ENCODE data around the gene S100G. TPM values are rescaled to one million over a fixed set of nuclear protein-coding genes. Genes with fewer than 3 reads are reported as not detected.
A peak's percentile ranks its signal among the peaks of the same experiment; 100 is the strongest.
"Not testable (repeated sequence)": the region's sequence is repeated elsewhere in the genome, so short reads cannot be mapped to it uniquely, and the experiment has no call there.

The S100G gene, protein sequence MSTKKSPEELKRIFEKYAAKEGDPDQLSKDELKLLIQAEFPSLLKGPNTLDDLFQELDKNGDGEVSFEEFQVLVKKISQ
- not detected for polyA plus RNA-seq (ENCODE audit: insufficient read length)

DNA sequence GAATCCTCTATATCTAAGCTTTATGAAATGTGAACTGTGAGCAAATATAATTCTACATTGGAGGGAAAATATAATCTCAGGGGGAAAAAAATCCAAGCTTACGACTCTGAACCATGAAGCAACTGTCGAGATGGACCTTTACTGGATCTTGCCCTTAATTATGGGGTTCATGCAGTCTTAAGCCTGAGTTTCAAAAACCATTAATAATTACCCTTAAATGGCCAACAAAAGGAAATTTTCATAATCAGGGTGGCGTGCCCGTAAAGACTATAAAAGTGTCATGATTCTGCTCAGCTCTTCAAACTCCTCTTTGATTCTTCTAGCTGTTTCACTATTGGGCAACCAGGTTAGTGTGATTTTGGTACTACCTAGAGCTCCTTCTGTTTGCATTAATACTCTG lies at the start of gene S100G:
Gene S100G, plus strand, starts transcription at position 301 of the 400 bp plus-strand sequence. CDS start 849 bp downstream, outside the sequence.
- DNase-seq, result no peak

DNA sequence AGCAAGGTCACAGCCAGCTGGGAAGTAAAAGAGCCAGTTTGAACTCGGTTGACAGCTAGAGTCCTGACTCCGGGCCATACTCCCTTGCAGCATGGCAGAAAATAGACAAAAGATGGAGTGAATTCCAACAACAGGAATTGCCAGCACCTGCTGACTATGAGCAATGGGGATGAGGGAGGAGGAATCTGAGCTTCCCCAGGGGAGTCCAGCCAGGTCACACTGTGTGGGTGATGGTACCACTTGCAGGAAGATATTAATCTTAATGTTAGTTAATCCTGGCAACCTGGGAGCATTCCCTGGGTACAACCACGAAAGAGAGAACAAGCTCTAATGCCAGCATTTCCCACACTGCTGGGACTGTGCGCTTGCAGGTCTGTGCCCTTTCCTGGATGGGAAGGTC lies 48.1 kb upstream of the S100G start:
- DNase-seq, result no peak

DNA sequence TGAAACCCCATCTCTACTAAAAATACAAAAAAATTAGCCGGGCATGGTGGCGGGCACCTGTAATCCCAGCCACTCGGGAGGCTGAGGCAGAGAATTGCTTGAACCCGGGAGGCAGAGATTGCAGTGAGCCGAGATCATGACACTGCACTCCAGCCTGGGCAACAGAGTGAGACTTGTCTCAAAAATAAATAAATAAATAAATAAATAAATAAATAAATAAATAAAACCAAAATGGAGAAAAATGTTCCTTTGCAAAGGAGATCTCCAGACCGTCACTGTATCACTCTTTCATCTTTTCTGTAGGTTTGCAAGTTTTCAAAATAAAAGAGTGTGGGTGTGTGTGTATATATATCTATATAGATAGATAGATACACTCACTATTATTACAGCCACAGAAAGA lies 46.7 kb upstream of the S100G start:
- not testable (repeated sequence) for DNase-seq

DNA sequence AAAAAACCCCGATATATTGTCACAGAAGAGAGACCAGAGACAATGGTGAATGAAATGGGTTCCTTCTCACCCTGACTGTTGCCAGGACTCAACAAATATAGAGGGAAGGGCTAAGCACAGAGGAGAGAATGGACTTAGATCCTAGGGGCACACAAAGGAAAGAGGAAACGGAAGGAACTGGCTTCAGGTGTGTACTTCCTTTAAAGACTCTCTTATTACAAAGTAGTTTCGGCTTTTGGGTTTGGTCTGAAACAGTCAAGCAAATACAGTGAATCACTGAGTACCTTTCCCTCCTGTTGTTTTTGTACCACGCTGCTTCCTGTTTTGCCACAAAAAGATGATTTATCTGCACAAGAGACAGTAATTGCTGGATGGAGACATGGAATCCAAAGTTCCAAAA lies 46.1 kb upstream of the S100G start:
- peak; percentile 8 for DNase-seq

DNA sequence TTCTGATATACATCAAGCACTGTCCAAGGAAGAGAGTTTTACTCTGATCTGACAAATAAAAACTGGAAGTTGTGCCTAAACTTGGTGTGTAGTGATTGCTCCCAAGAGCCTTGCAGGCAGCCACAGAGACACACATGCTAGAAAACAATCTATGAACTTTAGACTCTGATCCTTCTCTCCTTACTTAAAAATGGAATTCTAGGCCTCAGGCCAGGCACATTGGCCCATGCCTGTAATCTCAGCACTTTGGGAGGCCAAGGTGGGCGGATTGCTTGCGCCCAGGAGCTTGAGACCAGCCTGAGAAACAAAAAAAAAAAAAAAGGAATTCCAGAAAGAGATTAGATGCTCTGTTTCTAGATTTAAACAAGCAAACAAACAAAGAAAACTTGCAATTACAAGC lies 45.6 kb upstream of the S100G start:
- no peak for DNase-seq

DNA sequence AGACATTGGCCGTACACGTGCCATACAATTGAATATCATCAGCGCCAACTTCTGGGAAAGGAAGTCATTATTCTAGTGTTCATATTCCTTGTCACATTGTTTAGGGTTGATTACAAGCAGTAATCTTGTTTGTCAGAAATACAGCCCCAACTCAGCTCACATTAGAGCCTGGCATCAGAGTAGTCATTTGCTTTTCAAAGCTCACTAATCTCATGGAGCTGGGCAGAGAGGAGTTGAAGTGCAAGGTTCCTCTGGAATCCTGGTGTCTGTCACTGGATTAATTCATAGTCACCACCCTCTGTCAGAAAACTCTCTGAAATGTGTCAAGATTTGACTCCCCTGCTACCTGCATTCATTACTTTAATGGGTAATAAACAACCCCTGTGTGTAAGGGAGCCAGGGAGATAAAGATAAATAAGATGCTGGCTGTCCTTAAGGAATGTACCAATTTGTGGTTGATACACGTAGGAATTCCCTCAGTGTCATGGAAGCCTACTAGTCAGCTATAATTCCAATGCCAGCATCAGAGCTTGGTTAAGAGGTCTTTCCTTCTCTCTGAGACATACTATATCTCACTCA lies 43.7 kb upstream of the S100G start:
- no peak for DNase-seq

DNA sequence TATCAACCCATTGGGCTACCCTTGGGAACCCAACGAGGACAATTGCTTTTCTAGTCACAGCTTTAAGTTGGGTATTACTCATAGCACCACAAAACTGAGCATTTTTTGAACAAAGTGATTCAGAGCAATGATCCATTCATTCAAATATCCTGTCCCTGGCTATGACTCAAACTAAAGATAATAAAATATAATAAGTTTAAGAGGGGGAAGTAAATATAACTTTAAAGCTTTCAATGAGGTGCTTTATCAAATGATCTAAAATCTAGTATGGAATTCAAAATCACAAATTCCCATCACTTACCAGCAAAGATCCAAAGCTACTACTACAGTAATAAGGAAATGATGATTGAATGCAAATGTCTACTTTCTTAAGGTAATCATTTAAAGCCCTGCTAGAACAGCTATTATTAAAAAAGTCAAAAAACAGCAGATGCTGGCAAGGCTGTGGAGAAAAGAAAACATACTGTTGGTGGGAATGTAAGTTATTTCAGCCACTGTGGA lies 39.8 kb upstream of the S100G start:
- DNase-seq, result no peak

DNA sequence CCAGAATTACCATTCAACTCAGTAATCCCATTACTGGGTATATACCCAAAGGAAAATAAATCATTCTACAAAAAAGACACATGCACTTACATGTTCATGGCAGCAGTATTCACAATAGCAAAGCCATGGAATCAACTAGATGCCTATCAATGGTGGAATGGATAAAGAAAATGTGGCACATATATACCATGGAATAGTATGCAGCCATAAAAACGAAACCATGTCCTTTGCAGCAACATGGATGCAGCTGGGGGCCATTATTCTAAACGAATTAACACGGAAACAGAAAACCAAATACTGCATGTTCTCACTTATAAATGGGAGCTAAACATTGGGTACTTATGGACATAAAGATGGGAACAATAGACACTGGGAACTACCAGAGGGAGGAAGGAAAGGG lies 39.3 kb upstream of the S100G start:
- DNase-seq, result not testable (repeated sequence)

DNA sequence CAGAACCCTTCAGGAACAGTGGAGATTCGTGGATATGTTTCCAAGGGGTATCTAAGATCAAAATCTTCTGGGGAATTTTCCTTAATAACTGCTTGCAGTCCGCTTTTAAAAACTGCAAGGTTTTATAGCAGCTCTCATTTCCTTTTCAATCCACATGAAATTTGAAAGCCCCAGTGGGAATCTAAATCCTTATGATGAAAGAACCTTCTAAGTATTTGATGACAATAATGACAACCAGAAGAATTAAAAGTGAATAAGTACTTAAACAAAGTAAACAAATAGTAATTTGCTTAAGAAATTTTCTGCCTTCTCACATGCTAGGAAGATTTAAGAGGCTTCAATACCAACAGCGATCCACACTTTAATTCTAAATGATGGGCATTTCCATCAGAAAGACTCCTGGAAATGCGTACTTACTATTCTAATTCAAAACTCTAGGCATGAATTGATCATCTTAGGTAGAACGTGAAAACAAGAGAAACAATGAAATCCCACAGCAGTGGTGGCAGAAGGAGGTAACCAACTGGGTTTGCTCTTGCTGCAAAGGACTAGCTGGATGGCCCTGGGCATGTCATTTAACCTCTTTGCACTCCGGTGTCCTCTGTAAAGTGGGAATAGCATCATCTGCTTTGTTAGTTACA lies 37.6 kb upstream of the S100G start:
- DNase-seq, result no peak

DNA sequence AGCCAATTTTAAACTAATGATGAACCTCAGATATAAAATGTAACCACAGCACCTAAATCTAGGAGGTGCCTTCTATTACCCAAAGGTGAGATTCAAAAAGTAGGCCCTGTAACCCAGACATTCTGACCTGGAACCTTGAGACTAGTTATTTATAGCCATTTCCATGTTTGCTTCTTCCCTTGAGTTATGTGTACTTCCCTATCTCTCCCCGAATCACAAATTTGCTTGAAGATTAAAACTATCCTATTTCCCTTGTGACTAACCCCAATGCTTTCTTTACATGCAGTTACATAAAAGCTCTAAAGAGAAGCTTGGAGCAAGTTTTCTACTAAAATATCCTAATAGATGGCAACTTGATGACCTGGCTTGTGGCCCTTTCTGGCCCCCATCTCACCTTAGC lies 32.6 kb upstream of the S100G start:
- DNase-seq, result no peak

DNA sequence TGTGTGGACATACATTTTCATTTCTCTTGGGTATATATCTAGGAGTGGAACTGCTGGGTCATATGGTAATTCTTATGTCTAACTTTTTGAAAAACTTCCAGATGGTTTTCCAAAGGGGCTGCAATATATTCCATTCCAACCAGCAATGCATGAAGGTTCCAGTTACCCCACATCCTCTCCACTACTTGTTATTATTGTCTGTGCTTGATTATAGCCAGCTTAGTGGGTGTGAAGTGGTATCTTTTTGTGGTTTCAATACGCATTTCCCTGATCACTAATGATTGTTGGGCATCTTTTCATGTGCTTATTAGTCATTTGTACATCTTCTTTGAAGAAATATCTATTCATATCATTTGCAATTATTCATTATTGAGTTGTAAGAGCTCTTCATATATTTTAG lies 31.5 kb upstream of the S100G start:
- DNase-seq, result no peak

DNA sequence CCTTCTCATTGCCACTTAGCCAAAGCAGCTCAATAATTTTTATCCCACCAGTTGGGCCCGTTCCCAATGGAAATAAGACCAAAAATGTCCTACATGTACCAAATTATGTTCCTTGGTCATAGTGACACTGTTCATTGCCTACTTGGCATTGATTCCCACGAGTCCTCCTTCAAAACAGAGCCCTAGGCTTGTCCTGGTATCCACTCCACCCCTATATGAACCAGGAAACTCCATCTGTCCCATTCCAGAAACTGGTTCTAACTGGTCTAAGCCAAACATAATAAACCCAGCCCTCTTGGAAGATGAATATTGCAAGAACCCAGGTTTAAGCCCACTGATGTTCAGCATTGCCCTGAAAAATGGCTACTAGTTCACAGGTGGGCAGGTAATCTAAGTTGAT lies 30.9 kb upstream of the S100G start:
- no peak for DNase-seq

DNA sequence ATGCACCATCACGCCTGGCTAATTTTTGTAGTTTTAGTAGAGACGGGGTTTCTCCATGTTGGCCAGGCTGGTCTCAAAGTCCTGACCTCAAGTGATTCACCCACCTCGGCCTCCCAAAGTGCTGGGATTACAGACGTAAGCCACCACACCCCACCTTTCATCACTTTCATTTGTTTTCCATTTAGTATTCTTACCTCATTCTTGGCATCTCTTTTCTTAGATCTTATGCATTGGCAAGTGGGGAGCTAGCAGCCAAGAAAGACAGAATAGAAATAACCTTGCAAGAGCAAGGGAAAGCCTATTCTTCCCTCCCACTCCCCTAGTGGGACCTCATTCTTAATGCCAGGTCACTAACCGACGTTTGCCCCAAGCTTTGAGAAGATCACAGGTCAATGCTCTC lies 21.4 kb upstream of the S100G start:
- DNase-seq, result not testable (repeated sequence)

DNA sequence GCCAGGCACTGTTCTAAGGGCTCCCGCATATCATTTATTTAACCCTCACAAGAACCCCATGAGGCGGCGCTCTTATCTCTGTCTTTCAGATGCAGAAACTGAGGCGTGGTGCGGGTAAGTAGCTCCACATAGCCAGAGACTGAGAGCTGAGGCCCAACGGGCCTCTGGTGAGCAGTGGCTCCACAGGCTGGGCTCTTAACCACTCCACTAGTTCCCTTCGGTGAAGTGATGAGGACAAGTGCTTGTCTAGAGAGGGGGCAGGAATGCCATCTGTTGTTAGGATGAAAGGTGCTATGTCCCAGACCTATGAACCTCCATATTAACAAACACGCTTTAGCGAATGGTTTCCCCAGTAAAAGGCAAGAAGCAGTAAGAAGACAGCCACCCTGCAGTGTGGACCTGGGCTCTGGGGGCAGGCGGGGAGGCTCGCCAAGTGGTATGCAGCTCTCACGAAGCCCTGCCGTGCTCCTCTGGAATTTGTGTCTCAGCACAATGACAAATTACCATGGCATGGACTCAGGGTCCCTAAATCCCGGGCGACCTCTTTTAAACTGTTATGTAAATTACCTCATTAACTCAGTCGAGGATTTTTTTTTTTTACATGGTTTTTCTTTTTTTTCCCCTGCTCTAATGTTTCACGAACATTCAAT lies 20.9 kb upstream of the S100G start:
- no peak for DNase-seq

DNA sequence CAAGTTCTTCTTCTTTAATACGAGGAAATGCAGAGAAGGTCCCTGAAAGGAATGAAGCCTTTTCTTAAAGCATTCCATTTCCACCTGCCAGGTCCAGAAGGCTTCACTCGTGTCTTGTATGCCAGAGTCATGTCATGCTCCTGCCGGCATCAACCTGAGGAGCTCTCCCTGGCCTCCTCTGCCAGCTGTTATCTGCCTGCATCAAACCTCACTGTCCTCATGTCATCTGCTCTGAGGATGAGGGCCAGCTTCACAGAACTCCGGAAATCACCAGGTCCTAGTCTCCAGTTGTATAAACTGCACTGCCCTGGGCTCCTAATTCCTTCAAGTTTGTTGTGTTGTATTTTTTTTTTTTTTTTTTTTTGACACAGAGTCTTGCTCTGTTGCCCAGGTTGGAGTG lies 20.0 kb upstream of the S100G start:
- DNase-seq, result no peak

DNA sequence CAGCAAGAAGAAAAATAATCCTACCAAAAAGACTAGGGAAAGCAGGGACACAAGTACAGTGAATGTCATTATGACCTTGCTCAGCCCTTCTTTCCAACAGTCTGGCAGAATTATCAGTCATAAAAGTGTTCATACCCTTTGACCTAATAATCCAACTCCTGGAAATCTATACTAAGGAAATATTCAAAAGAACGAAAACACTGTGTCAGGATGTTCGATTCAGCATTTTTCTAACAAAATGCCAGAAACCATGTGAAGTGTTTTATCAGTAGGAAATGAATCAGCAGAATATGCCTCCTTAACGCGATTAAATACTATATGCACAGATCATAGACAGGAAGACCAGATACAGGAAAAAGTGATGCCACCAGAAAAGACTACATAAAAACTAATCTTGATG lies 16.2 kb upstream of the S100G start:
- no peak for DNase-seq

DNA sequence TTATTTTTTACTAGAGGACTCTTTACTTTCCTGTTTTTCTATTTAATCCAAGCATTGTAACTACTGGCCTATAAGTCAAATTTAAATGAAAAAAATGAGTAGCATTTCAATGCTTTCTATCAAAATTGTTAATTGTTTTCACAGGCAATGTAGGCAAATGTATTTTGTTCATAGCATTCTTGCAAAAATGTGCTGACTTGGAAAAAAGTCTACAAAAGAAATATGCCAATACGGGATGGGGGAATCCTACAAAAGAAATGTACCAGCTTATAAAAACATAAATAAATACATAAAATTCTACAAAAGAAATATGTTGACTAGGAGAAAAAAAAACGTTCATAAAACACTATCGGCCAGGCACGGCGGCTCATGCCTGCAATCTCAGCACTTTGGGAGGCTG lies 14.9 kb upstream of the S100G start:
- no peak for DNase-seq

DNA sequence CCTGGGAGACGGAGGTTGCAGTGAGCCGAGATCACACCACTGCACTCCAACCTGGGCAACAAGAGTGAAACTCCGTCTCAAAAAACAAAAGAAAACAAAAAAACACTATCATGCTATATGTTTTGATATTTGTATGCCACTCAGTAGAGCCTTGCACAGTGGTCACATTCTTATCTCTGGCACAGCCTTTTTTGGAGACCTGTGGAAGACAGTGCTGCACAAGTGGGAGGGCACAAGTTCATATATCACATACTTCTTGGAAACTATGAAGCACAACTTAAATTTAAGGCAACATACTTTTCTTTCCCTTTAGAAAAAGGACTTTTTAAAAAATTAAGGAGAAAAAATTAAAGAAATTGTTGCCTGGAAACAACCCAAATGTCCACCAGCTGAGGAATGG lies 14.4 kb upstream of the S100G start:
- DNase-seq, result no peak

DNA sequence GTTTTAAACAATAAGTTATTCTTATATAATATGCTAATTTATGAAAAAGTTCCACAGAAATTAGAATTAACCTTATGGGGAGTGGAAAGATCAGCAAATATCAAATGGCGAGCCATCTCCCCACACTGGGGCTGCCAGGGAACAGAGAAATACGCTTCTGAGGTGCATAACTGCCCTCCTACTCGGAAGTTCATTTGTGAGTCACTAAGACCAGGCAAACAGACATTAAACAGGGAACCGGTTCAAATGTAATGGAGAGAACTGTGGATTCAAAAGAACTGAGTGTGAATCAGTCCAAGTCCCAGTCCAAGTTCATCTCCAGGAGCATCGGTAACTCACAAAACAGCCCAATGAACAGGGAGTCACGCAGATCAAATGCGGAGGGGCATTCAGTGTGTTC lies 11.4 kb upstream of the S100G start:
- DNase-seq, result no peak

DNA sequence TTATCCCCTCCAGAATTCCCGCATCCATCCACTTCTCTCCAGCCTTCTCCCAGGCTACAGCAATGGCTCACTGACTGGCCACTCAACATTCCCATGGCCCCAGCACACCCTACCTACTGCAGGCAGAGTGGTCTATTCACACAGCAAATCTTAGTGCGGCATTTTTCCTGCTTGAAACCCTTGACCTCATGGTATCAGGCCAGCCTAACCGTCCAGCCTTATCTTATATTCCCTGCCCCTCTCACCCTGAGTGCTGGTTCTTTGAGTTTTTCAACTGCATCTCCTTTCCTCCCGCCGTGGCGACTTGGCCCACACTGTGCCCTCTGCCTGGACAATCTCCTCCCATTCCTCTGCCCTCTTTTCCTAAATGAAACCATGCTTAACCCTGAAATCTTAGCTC lies 10.0 kb upstream of the S100G start:
- no peak for DNase-seq

DNA sequence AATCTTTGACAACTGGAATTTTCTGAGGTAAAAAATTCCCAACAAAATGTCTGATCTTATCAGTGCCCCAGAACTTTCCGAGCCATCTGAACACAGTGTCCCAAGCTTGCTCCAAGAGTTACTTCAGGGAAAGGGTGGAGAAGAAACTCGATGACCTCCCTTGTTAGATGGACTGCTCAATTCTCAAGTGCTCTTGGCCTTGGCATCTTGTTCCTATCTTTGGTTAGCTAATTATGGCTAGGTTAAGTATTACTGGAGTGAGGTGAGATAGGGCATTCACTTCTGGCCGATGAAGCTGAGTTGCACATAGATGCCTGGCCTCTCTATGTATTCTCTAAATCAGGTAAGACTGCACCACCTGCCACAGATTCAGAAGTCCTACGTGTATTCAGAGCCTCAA lies 9.1 kb upstream of the S100G start:
- no peak for DNase-seq

DNA sequence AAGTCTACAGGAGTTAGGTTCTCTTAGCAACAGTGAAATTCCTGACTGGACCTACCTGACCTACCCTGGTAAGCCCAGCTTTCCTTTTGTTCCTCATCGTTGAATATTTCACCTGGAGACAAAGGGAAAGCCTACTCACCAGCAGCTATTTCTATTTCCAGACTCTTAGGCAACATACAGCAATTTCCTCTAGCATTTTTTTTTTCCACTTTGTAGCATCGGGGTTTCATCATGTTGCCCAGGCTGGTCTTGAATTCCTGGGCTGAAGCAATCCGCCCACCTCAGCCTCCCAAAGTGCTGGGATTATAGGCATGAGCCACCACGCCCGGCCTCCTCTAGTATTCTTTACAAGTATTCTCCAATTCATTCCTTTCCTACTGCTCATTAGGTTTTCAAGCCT lies 6.8 kb upstream of the S100G start:
- DNase-seq, result no peak

DNA sequence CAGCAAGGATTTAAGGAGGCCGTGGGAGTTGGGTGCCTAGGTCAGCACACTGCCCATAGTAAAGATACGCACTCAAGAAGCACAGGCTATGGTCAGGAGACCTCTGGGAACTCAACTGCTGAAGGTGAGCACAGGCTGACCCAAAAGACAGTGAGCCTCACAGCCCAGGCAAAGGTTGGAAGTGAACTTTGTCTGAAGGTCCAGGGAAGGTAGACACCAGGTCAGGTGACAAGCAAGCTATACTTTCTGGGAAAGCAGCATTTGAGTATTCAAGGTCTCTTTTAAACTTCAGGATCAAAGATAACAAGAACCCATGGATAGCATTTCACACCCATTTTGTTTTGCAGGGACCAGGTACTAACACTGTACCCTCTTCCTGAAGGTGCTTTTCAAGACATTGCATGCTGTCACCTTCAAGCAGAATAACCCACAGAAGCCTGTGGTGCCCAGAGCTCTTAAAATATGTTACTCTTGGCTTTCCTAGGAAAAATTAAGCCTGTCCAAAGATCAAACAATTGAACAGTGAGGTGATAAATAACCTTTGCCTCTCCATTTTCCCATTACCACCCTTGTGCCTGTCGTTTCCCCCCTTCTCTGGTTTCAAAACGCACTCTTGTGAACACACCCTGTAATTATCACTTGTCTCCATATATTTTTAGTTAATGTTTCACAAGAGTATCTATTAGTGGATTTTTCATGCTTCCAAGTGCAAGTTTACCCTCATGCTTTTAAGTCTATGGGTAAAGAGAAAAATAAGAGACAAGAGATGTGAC lies 3.4 kb upstream of the S100G start:
- no peak for DNase-seq

Data from hindlimb muscle (tissue), 1 donor.